Stimulated activated CD8-positive, alpha-beta memory T cell treated with anti-CD3 and anti-CD28 coated beads, Interleukin-2, amount 100 ng/mL, for 1 hour (primary cell): ENCODE data around the gene ALKBH8.
A peak's percentile ranks its signal among the peaks of the same experiment; 100 is the strongest.
"Not testable (repeated sequence)": the region's sequence is repeated elsewhere in the genome, so short reads cannot be mapped to it uniquely, and the experiment has no call there.

Source experiments
- DNase-seq, 2 donors: peaks; one replicate each; pipeline ENCODE4 v3.0.0-alpha.2; 2020; ENCODE audit warnings: low read depth in 2 of 2

Gene ALKBH8

GRCh38 chr11:107505647-107506225 lies 59.8 kb downstream of the ALKBH8 start:
- no peak for DNase-seq

- no peak for DNase-seq
These were observed 60.6 kb downstream of the ALKBH8 start for GRCh38 chr11:107504981-107505380.

GRCh38 chr11:107501713-107502112 lies 63.8 kb downstream of the ALKBH8 start:
- DNase-seq = no peak

GRCh38 chr11:107497371-107497770 lies 68.2 kb downstream of the ALKBH8 start:
- not testable (repeated sequence) for DNase-seq

- DNase-seq = no peak
These were observed 69.5 kb downstream of the ALKBH8 start for GRCh38 chr11:107496011-107496410.

- no peak for DNase-seq
These were observed 71.5 kb downstream of the ALKBH8 start for GRCh38 chr11:107494055-107494454.

GRCh38 chr11:107493117-107493516 lies 72.4 kb downstream of the ALKBH8 start:
- DNase-seq = no peak

GRCh38 chr11:107490836-107491235 lies 74.7 kb downstream of the ALKBH8 start:
- DNase-seq = no peak

GRCh38 chr11:107482234-107482633 lies 83.3 kb downstream of the ALKBH8 start:
- DNase-seq = no peak

- DNase-seq = no peak
These were observed 86.6 kb downstream of the ALKBH8 start for GRCh38 chr11:107478922-107479321.

- DNase-seq = no peak
These were observed 87.7 kb downstream of the ALKBH8 start for GRCh38 chr11:107477820-107478219.

- DNase-seq = no peak
These were observed 91.7 kb downstream of the ALKBH8 start for GRCh38 chr11:107473792-107474191.

- no peak for DNase-seq
These were observed 92.6 kb downstream of the ALKBH8 start for GRCh38 chr11:107472966-107473365.

- no peak for DNase-seq
These were observed 96.9 kb downstream of the ALKBH8 start for GRCh38 chr11:107468596-107468995.

GRCh38 chr11:107467696-107468095 lies 97.8 kb downstream of the ALKBH8 start:
- no peak for DNase-seq

- DNase-seq = not testable (repeated sequence)
These were observed 99.2 kb downstream of the ALKBH8 start for GRCh38 chr11:107466275-107466866.

GRCh38 chr11:107457558-107458271 lies 107.8 kb downstream of the ALKBH8 start, which contains the start of gene CWF19L2:
Gene CWF19L2 (minus strand): TSS chr11:107457825. CDS start chr11:107457816, 9 bp downstream.
- DNase-seq = peak; percentile 77 to 80

- no peak for DNase-seq
These were observed 108.4 kb downstream of the ALKBH8 start for GRCh38 chr11:107457205-107457557.

- DNase-seq = no peak
These were observed 111.8 kb downstream of the ALKBH8 start for GRCh38 chr11:107453594-107454286.
